Brain pericyte (primary cell): Measurements from ENCODE around the gene ZNF837.
A peak's percentile ranks its signal among the peaks of the same experiment; 100 is the strongest.
"Not testable (repeated sequence)": the region's sequence is repeated elsewhere in the genome, so short reads cannot be mapped to it uniquely, and the experiment has no call there.

Experiments used
- DNase-seq: peaks from one replicate; pipeline ENCODE4 v3.0.0-alpha.2; 2012; ENCODE audit warnings: low read depth, low spot score

ZNF837 gene

DNA sequence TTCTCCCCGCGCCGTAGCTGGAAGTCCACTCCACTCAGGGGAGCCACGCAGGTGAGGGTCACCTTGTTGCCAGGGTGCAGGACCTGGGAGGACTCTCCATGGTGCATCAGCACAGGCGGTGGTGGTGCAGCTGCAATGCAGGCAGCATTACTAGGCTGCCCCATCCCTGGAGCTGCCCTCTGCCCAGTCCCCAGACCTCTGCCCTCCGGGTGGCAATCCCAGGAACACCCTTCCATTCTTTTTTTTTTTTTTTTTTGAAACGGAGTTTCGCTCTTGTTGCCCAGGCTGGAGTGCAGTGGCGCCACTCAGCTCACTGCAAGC is 29.3 kb downstream of the ZNF837 start:
- no peak for DNase-seq

DNA sequence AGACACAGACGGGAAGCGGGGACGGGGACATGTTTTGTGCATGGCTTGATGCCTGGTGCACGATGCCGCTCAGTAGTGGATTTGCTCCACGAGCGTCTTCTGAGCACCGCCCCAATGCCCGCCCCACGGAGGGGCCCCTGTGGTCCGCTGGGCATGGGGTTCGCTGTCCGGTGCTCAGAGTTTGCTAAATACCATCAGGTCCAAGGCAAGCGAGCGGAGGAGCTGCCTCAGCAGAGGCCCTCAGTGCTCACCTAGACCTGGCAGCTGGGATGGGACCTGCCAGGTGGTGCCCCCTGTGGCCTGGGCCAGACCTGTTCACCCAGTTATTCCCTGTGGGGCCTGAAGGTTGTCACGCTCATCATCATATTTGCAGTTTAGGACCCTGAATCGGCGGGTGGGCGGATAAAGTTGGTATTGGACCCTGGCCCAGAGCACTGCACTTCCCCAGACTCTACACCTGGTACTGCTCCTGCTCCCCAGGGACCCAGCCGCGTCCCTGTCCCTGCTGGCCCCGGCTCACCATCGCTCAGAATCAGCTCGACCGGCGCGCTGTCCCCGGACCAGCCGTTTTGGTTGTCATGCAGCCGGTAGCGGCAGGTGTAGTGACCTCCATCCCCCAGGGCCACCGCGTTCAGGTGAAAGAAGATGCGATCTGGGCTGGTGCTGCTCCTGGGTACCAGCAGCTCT is 29.8 kb downstream of the ZNF837 start:
- no peak for DNase-seq

- DNase-seq, result no peak
Observed at GRCh38 chr19:58350001-58350861, 30.6 kb downstream of the ZNF837 start.

- DNase-seq, result no peak
Observed at GRCh38 chr19:58349590-58349989, 31.2 kb downstream of the ZNF837 start.

- DNase-seq, result not testable (repeated sequence)
Observed at GRCh38 chr19:58348080-58348479, 32.8 kb downstream of the ZNF837 start.

DNA sequence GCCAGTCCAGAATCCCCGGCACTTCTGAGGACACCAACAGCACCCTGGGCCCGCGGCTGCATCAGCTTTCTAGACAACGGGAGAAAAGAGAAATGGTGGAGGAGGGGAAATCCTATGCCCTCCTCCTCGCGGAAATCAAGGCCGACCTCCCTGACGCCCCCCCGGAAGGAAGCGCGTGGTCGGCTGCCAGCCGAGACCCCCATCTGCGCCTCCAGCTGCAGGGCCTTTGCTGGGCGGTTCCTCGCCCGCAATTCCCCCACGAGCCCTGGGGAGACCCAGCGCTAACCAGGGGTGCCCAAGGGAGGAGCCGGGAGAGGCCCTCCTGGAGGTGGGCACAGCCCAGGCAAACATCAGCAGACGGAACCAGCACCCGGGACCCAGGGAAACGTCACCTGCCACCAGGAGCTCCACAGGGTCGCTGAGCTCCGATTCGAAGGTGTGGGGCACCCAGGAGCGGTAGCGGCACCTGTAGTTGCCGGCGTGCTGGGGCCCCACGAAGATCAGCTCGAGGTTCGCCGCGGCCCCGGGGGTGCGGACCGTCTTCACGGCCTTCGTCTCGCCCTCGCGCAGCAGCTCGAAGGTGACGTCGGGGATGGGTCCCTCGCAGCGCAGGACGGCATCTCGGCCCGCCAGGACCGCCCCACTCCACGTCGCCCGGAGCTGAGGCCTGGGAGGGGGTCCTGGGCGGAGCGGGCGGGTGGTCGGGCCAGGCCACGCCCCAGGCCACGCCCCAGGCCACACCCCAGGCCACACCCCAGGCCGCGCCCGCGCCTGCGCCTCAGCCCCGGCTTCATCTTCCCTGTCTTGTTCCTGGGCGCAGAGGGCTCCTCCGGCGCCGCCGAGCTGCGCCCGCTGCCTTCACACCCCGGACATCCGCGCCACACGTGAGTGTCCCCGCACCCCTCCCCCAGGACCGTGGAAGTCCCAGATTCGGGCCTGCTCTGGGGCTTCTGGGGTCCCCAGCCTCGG is 33.6 kb downstream of the ZNF837 start:
- no peak for DNase-seq

DNA sequence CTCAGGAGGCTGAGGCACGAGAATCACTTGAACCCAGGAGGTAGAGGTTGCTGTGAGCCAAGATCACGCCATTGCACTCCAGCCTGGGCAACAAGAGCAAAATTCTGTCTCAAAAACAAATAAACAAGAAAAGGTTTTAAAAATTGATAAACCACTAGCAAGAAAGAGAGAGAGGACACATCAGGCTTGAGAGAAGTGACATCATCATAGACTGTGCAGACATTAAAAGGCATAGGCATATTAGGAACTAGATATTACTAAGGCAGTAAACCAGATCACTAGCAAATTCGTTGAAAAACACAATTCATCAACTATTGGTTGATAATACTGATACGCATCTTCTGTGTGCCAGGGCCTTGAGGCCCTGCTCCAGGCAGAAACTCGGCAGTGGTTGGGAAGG is 35.3 kb downstream of the ZNF837 start:
- no peak for DNase-seq

- DNase-seq, result no peak
Observed at GRCh38 chr19:58338825-58339558, 41.8 kb downstream of the ZNF837 start.

DNA sequence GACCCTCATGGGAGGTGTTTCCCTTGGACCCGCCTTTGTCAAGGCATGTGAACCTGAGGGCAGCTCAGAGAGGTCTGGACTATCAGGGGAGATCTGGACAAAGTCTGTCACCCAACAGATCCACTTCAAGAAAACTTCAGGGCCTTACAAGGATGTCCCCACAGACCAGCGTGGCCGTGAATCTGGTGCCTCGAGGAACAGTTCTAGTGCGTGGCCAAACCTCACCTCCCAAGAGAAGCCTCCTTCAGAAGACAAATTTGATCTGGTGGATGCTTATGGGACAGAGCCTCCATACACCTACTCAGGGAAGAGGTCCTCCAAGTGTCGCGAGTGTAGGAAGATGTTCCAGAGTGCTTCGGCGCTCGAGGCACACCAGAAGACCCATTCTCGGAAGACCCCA is 42.5 kb downstream of the ZNF837 start:
- DNase-seq, result no peak

GRCh38 chr19:58336820-58337219 is 44.0 kb downstream of the ZNF837 start:
- DNase-seq, result no peak

DNA sequence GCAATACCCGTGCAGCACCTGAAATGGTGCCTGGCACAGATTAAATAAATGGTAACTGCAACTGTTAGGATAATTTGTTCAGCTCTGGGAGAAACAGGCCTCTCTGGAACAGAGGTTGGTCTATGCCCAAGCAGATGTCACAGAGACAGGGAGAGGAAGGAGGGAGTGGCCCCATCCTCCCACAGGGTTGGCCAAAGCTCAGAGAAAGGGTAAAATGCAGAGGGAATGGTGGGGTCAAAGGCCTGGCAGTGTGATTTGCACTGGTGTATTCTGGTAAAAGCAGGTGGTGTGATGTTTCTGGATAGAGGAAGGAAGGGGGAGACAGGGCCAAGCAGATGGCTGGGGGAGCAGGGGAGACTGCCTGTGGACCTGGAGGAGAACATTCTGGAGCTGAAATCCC is 44.6 kb downstream of the ZNF837 start:
- DNase-seq, result no peak

DNA sequence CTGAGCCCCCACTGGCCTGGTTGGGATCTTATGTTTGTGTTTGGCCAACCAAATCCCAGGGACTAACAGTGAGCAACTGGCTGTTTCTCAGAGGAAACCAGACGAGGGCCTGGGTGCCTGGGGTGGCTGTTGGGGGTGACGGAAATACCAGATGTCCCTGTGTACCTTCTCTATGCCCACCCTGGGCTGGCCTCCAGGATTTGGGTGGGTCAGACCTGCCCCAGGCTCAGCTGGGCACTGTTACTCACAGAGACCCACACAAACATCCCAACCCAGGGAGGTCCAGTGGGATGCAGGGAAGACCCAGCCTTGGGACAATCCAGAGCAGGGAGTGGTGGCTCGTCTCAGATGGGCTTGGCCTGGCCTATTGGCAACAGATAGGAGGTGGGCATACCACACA is 45.2 kb downstream of the ZNF837 start:
- DNase-seq, result no peak

DNA sequence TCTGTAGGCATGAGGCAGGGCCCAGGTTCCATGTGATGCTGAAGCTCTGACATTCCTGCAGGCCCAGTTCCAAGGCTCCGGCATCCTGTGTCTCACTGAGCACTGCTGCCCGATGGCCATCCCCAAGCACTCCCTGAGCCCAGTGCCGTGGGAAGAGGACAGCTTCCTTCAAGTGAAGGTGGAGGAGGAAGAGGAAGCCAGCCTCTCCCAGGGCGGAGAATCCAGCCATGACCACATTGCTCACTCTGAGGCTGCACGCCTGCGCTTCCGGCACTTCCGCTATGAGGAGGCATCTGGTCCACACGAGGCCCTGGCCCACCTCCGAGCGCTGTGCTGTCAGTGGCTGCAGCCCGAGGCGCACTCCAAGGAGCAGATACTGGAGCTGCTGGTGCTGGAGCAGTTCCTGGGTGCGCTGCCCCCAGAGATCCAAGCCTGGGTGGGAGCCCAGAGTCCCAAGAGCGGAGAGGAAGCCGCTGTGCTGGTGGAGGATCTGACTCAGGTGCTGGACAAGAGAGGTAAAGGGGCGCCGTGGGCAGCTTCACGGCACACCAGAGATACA is 46.1 kb downstream of the ZNF837 start:
- DNase-seq, result no peak

DNA sequence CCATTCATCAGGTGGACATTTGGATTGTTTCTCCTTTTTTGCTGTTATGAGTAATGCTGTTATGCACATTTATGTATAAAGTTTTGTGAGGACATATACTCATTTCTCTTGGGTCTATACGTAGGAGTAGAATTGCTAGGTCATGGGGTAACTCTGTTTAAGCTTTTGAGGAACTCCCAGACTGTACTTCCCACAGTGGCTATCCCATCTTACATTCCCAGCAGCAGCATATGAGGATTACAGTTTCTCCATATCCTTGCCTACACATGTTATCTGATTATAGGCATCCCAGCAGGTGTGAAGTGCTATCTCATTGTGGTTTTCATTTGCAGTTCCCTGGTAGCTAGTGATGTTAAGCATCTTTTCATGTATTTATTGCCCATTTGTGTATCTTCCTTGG is 48.1 kb downstream of the ZNF837 start:
- DNase-seq, result no peak

GRCh38 chr19:58330458-58330857 is 50.4 kb downstream of the ZNF837 start:
- DNase-seq, result no peak

DNA sequence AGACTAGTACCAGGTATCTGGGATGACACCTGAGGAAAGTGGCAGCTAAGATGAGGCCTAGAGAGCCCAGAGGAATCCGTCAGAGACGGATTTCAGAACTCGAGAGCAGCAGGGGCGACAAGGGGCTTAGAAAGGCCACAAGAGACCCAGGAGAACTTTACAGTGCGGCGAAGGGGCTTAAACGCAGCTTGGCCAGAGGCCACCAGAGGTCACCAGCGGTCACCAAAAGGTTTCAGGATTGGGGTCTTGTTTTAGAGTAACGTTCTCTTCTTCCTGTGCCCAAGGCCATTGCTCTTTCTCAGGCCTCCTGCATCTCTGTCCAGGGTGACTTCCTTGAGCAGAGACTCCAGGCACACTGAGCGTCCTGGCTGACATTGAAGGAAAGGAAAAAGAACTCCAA is 51.8 kb downstream of the ZNF837 start:
- no peak for DNase-seq

DNA sequence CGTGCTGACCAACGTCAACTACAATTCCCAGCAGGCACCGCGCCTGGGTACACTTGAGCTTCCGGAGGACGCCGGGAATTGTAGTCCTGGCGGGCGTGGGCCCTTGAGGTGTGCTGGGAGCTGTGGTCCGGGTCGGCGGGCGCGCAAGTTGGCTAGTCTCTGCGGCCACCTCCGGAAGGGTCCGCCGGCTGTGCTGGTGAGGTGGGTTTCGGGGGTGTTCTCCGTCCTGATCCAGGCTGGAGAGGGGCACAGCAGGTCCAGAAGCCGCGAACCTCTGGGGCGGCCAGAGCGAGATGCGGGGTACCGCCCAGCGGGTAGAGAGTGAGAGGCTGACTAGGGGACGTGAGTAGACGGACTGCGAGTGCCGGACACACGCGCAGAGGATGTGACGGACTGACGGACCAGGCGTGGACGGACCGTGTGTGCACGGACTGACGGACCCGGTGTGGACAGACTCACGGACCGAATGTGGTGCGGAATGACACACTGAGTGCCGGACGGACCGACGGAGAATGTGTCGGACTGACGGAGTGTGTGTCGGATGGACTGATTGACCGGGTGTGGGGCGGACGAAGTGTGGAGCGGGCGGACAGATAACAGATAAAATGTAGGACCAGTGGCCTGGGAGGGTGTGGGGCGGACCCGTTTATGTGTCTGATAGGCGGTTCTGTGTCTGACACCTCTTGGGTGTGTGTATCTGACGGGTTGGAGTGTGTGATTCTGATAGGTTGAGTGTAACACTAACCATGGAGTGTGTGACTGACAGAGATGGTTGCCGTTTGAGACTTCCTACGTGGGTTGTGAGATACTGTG is 53.7 kb downstream of the ZNF837 start, which contains the start of gene ZSCAN22:
Gene ZSCAN22 (plus strand): TSS at position 81 of the 813 bp plus-strand sequence. CDS start 7,809 bp downstream, outside the sequence.
- peak; percentile 86 for DNase-seq

DNA sequence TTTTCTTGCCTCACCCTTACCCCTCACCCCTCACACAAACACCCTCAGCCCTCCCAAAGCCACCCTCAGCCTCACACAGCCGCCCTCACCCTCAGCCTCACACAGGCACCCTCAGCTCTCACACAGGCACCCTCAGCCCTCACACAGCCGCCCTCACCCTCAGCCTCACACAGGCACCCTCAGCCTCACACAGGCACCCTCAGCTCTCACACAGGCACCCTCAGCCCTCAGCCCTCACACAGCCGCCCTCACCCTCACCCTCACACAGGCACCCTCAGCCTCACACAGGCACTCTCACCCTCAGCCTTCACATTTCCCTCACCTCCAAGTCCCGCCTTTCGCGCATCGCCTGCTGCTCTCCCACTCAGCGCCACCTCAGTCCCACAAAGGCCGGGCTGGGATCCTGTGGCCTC is 54.3 kb downstream of the ZNF837 start:
- no peak for DNase-seq

- no peak for DNase-seq
Observed at GRCh38 chr19:58325311-58326022, 55.4 kb downstream of the ZNF837 start.
